ENCODE measurements around the gene DNM3.

GRCh38 chr1:172043900-172044299, 202.6 kb downstream of the DNM3 start:
- TF ChIP-seq ATF3 (IDR thresholded peaks at IDR 0.05; ENCODE audit: insufficient read depth, low read depth, low read length): no peak
- TF ChIP-seq POLR2A (IDR thresholded peaks at IDR 0.05; ENCODE audit: control extremely low read depth in 1 of 2, low read depth in 2 of 2, low read length in 2 of 2): no peak
- TF ChIP-seq USF2 (IDR thresholded peaks at IDR 0.05; ENCODE audit: low read length): no peak
- no peak for TF ChIP-seq SP4 (IDR thresholded peaks at IDR 0.05; ENCODE audit: low read length)
- TF ChIP-seq EZH2 (IDR thresholded peaks at IDR 0.05; ENCODE audit: low read depth, low read length, severe bottlenecking): no peak
- no peak for TF ChIP-seq CTCF (IDR thresholded peaks at IDR 0.05; ENCODE audit: control extremely low read depth in 1 of 3, insufficient read depth in 1 of 3, low read depth in 1 of 3, low read length in 3 of 3)

Measured in H1 (cell line).